Heart right ventricle (tissue), 16 donors: ENCODE data around the gene MAPK8IP2. TPM values are rescaled to one million over a fixed set of nuclear protein-coding genes. Genes with fewer than 3 reads are reported as not detected.
"Not testable (repeated sequence)": the region's sequence is repeated elsewhere in the genome, so short reads cannot be mapped to it uniquely, and the experiment has no call there.

Source experiments
- ATAC-seq, 8 donors: fragments of 200-7000 bp; cut with Tn5 transposase; one replicate each; pipeline ENCODE4 v1.9.1; 2020; ENCODE audit warnings: mild to moderate bottlenecking in 8 of 8, moderate library complexity in 8 of 8, moderate number of reproducible peaks in 1 of 8
- DNase-seq, 2 donors: peaks; one replicate each; pipeline ENCODE4 v3.0.0-alpha.2; 2020
- H3K27ac ChIP-seq, 10 donors: fragments of 200-600 bp; sonication (generic) in 2 of 10; one replicate each; pipeline versions ENCODE4 v1.5.0 to v1.8.0; 2020 to 2022; ENCODE audit warnings: mild to moderate bottlenecking in 3 of 10
- H3K27me3 ChIP-seq, 7 donors: fragments of 200-600 bp; one replicate each; pipeline ENCODE4 v1.8.0; 2021 to 2022; ENCODE audit warnings: mild to moderate bottlenecking in 2 of 7
- H3K36me3 ChIP-seq, 9 donors: fragments of 200-600 bp; sonication (generic) in 1 of 9; one replicate each; pipeline versions ENCODE4 v1.5.0 to v1.8.0; 2020 to 2022; ENCODE audit warnings: mild to moderate bottlenecking in 2 of 9
- H3K4me1 ChIP-seq, 9 donors: fragments of 200-600 bp; sonication (generic) in 1 of 9; one replicate each; pipeline versions ENCODE4 v1.5.0 to v1.8.0; 2020 to 2022; ENCODE audit warnings: mild to moderate bottlenecking in 4 of 9
- H3K4me3 ChIP-seq, 10 donors: fragments of 200-600 bp; sonication (generic) in 2 of 10; one replicate each; pipeline versions ENCODE4 v1.5.0 to v1.8.0; 2020 to 2022; ENCODE audit warnings: mild to moderate bottlenecking in 7 of 10, moderate library complexity in 2 of 10
- H3K9me3 ChIP-seq, 11 donors: fragments of 200-600 bp in 10 of 11; sonication (generic) in 2 of 11; one replicate each; pipeline versions ENCODE4 v1.5.0 to v1.8.0; 2013 to 2022; ENCODE audit warnings: mild to moderate bottlenecking in 2 of 11, control low read depth in 1 of 11, moderate library complexity in 1 of 11
- WGBS, 2 donors: extraction: QIAGEN DNeasy Blood & Tissue Kit; methylation state at CpG; one replicate each; pipeline ENCODE4 v1.1.7; 2013; ENCODE audit warnings: inconsistent platforms in 1 of 2; 5-methylcytosine and 5-hydroxymethylcytosine counted together
- intact Hi-C, 10 donors: fragments of 100-400 bp; cut with DNase I; formaldehyde crosslinking; loops; one replicate each; pipeline versions ENCODE4 v1.11.1 to v1.14.2; 2022
- polyA plus RNA-seq, 2 donors: library from polyadenylated mRNA; stranded (reverse); fragments of 200-250 nt; gene quantifications; one replicate each; pipeline ENCODE4 v1.2.3, GENCODE V29; 2013
- total RNA-seq, 10 donors: library from RNA; stranded (reverse); fragmentation: NEBNext Ultra II Directional in 3 of 10; extraction: Animal tissue kit (Norgen Biotek cat#: 25700) in 3 of 10; gene quantifications; one replicate each; pipeline versions ENCODE4 v1.2.1 to v1.2.4, GENCODE V29; 2021 to 2023
- TF ChIP-seq, protein P1 (sequence below), 9 donors: fragments of 200-600 bp; sonication (generic) in 2 of 9; IDR thresholded peaks; one replicate each; pipeline versions ENCODE4 v1.5.0 to v1.8.0; 2021 to 2022; ENCODE audit warnings: antibody characterized with exemption in 9 of 9, mild to moderate bottlenecking in 5 of 9, moderate library complexity in 1 of 9
- donor health status: Arrhythmogenic right ventricular cardiomyopathy.
- donor health status: ischemic (EF 13 %, LVEDD 7.1; RV severe dilation, severe dysfunction).
- donor health status: healthy with polysubstance abuse.
- donor health status: DM: no; HTN: yes; CAD: no.
- donor health status: DM: no; HTN: no; CAD: no.
- donor health status: ischemic (EF 25% LVEDD 6.9; RV normal size, moderate dysfunction).
- donor health status: ischemic (EF 25% LVEDD 5.7; RV mildly dilated, moderate dysfunction).
- donor health status: healthy.
- donor health status: DM: yes; HTN: yes; CAD: no.
- donor health status: Ischemic cardiomyopathy.
- donor health status: ischemic (EF 35%, LVEDD 5.7; RV mildly dilated, moderate dysfunction).
- donor health status: nonischemic (EF 11% LVEDD 7.7; RV severe dilation, severe dysfunction).
- donor health status: DM: yes; HTN: yes; CAD: no.
- donor health status: PGD.
- donor health status: ischemic (EF 29% LVEDD 5.4; RV normal size, mild dysfunction).
- donor health status: nonischemic (EF 23%, LVEDD 6.1; RV moderate dilation, normal function).

Gene MAPK8IP2
- total and polyA plus RNA-seq, 12 donors, result 0.08 to 0.52 (median 0.27) TPM

DNA sequence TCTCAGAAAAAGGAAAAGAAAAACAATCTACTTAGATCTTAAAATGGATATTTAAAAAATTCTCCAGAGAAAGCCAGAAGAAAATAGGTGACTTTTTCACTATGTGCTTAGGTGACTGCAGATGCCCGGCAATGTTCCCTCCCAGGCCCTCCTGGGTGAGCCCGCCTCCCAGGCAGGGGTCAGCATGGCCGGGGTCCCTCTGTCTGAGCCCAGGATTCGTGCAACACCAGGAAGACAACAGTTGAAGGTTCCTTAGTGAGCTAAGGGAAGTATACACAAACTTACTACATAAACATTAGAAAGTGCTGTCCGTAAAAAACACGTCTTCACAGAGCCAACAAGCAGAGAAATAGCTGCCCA, 11.6 kb downstream of the MAPK8IP2 start:
- Histone ChIP-seq H3K4me1 (peaks cover 0 to 11% (median 0%) of the 10 kb centered on the region in 9 donors), H3K4me3 (no peak overlapping the region), H3K27me3 (peaks cover 0 to 24% (median 7%) of the 10 kb centered on the region in 7 donors), H3K27ac (no peak overlapping the region), H3K9me3 (no peaks in the 10 kb centered on the region), H3K36me3 (no peaks in the 10 kb centered on the region)
- no peak for DNase-seq
- WGBS, 2 donors, result 62 to 66% methylated on average over 6 of the region's 6 CpGs
- TF ChIP-seq, protein P1, sequence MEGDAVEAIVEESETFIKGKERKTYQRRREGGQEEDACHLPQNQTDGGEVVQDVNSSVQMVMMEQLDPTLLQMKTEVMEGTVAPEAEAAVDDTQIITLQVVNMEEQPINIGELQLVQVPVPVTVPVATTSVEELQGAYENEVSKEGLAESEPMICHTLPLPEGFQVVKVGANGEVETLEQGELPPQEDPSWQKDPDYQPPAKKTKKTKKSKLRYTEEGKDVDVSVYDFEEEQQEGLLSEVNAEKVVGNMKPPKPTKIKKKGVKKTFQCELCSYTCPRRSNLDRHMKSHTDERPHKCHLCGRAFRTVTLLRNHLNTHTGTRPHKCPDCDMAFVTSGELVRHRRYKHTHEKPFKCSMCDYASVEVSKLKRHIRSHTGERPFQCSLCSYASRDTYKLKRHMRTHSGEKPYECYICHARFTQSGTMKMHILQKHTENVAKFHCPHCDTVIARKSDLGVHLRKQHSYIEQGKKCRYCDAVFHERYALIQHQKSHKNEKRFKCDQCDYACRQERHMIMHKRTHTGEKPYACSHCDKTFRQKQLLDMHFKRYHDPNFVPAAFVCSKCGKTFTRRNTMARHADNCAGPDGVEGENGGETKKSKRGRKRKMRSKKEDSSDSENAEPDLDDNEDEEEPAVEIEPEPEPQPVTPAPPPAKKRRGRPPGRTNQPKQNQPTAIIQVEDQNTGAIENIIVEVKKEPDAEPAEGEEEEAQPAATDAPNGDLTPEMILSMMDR (IDR thresholded peaks at IDR 0.05), result no peak
- intact Hi-C loops, result no loop called here
- no peak for ATAC-seq

DNA sequence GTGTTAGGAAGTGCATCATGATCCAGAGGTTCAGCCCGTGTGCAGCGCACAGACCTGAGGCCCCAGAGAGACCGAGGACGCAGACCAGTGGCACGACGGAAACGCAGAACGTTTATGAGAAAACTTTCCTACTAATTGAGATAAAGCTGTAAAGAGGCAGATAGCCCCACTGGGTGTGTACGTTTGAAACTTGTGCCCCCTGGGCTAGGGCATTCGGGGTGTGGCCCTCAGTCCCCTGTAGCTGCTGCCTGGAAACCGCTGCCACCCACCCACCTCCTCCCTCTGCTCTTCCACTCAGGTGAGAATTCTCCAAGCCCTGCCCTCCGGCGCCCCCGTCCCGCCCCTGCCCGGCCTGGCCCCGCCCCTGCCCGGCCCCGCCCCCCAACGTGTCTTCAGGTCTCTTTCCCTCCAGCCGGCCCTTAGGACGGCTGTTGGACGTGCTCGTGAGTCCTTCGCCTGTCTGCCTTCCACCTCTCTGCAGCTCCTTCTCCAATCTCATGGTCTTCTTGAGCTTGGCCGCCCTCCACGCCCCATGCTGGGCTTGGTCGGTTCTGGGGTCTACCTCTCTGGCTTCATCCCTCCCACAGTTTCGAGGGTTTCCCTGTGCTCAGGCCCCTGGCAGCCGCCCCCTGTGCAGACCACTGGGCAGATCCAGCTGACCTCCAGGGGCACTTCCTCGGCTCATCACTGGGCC, 12.1 kb downstream of the MAPK8IP2 start:
- peaks cover 0 to 20% (median 2%) of the 10 kb centered on the region in 7 donors for H3K27me3 ChIP-seq
- no peak for DNase-seq
- H3K4me1 ChIP-seq, result peaks cover 0 to 11% (median 0%) of the 10 kb centered on the region in 9 donors
- intact Hi-C loops, result no loop called here
- TF ChIP-seq, protein P1 (IDR thresholded peaks at IDR 0.05), result no peak
- no peaks in the 10 kb centered on the region for H3K36me3 ChIP-seq
- no peaks in the 10 kb centered on the region for H3K9me3 ChIP-seq
- WGBS, 2 donors, result 39 to 41% methylated on average over 31 of the region's 31 CpGs
- no peak for ATAC-seq
- peak overlapping the region in 1 of 10 donors; percentile 44 for H3K27ac ChIP-seq
- H3K4me3 ChIP-seq, result no peak overlapping the region

DNA sequence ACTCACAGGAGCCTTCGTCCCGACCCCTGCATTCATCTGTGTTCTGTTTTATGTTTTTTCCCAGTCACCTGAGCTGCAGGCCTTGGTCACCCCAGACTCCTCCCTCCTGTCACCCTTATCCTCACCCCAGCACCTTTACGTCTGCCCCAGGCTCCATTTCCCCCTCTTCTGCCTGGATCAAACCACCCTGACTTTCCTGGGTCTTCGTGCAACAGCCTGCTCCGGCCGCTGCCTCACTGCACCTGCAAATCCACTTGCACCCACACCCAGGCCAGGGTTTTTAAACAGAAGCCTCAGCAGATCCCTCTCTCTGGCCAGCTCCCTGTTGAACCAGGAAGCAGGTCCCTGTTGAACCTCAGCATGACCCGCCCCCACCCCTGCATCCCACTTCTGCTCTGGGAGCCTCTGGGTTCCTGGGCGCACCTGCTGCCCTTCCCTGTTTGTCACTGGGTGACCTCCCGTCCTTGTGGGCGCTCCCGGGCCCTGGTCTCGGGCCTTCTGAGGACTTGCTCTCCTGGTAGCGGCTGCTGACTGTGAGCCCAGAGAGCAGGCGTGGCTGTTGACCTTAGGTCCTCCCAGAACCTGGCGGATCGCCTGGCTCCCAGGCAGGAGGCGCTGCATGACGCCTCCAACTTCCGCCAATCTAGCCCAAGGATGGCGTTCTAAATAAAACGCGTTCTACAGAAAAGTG, 12.8 kb downstream of the MAPK8IP2 start:
- Histone ChIP-seq H3K9me3 (no peaks in the 10 kb centered on the region), H3K27ac (peak overlapping the region in 5 of 10 donors; percentile 21 to 64 (median 39)), H3K4me3 (no peak overlapping the region), H3K36me3 (no peaks in the 10 kb centered on the region), H3K4me1 (peaks cover 0 to 11% (median 0%) of the 10 kb centered on the region in 9 donors), H3K27me3 (peaks cover 0 to 18% (median 0%) of the 10 kb centered on the region in 7 donors)
- intact Hi-C loops, result no loop called here
- peak; percentile 54 to 75 for DNase-seq
- ATAC-seq, result peak; percentile 82 to 92 (median 87)
- TF ChIP-seq, protein P1 (IDR thresholded peaks at IDR 0.05), result peak in 3 of 9 donors; percentile 14 to 41 (median 38)
- 59 to 68% methylated on average over 22 of the region's 22 CpGs for WGBS, 2 donors

GRCh38 chr22:50614296-50614695, 13.7 kb downstream of the MAPK8IP2 start:
- H3K27ac ChIP-seq, H3K4me3 ChIP-seq, intact Hi-C loops, ATAC-seq, H3K36me3 ChIP-seq, H3K9me3 ChIP-seq, DNase-seq: not testable (repeated sequence)
- WGBS, 2 donors, result 90 to 96% methylated on average over 3 of the region's 3 CpGs
- peaks cover 0 to 11% (median 0%) of the 10 kb centered on the region in 9 donors for H3K4me1 ChIP-seq
- peaks cover 0 to 18% (median 0%) of the 10 kb centered on the region in 7 donors for H3K27me3 ChIP-seq
